IMR-90 (cell line): ENCODE results near the gene STK25. TPM values are rescaled to one million over a fixed set of nuclear protein-coding genes. Genes with fewer than 3 reads are reported as not detected.

Experiments
- ATAC-seq: fragments of 200-7000 bp; cut with Tn5 transposase; 2 replicates; pipeline ENCODE4 v1.9.1; 2020; ENCODE audit warnings: low read depth, mild to moderate bottlenecking, moderate library complexity
- BruUV-seq: library from RNA; stranded (reverse); fragments of 400-500 nt; replicated peaks from 2 replicates; lab custom pipeline; 2021; lab: Mats Ljungman, UMichigan
- CTCF ChIA-PET: fragments of 300-600 bp; formaldehyde crosslinking; extraction: SDS; loops from one replicate; lab custom pipeline; 2021; ENCODE audit warnings: antibody characterized with exemption; lab: Yijun Ruan, JAX
- POLR2A ChIA-PET: fragments of 300-600 bp; sonication (Branson Sonifier 250); formaldehyde crosslinking; loops from one replicate; lab custom pipeline; 2022; ENCODE audit warnings: antibody characterized with exemption; ENCODE audit not compliant: unreplicated experiment; lab: Charles Lee
- DNase-seq: peaks from one replicate; pipeline ENCODE4 v3.0.0; 2013
- H2AFZ ChIP-seq: replicated peaks from 2 replicates; pipeline ENCODE3; 2013; ENCODE audit warnings: low read length, mild to moderate bottlenecking; ENCODE audit not compliant: poor library complexity
- H2AK5ac ChIP-seq: 2 replicates; pipeline ENCODE4 v1.6.1; 2013; ENCODE audit warnings: low read depth, low read length, inconsistent platforms
- H2AK9ac ChIP-seq: replicated peaks from 2 replicates; pipeline ENCODE3; 2013; ENCODE audit warnings: mild to moderate bottlenecking, low read depth, low read length, moderate library complexity; ENCODE audit not compliant: poor library complexity
- H2BK120ac ChIP-seq: 2 replicates; pipeline ENCODE4 v1.6.1; 2013; ENCODE audit warnings: low read depth, low read length, inconsistent platforms
- H2BK15ac ChIP-seq: 3 replicates; pipeline ENCODE4 v1.6.1; 2013; ENCODE audit warnings: low read depth, low read length, inconsistent platforms
- H2BK20ac ChIP-seq: 2 replicates; pipeline ENCODE4 v1.6.1; 2013; ENCODE audit warnings: low read depth, mild to moderate bottlenecking, inconsistent platforms, low read length, moderate library complexity
- H2BK5ac ChIP-seq: 2 replicates; pipeline ENCODE4 v1.6.1; 2013; ENCODE audit warnings: mild to moderate bottlenecking, low read depth, low read length, inconsistent platforms; ENCODE audit not compliant: poor library complexity, severe bottlenecking
- H3K14ac ChIP-seq: replicated peaks from 2 replicates; pipeline ENCODE4 v1.6.1; 2013; ENCODE audit warnings: low read depth, low read length, inconsistent platforms
- H3K18ac ChIP-seq: 2 replicates; pipeline ENCODE4 v1.6.1; 2013; ENCODE audit warnings: low read depth, low read length, control low read depth
- H3K23ac ChIP-seq: 2 replicates; pipeline ENCODE4 v1.6.1; 2013; ENCODE audit warnings: low read depth, low read length, inconsistent platforms
- H3K27ac ChIP-seq: 2 replicates; pipeline ENCODE4 v1.5.1; 2013; ENCODE audit warnings: mild to moderate bottlenecking, control low read depth, low read length; ENCODE audit not compliant: insufficient read depth
- H3K27me3 ChIP-seq: 2 replicates; pipeline ENCODE4 v1.6.1; 2013; ENCODE audit warnings: low read length; ENCODE audit not compliant: control insufficient read depth, insufficient read depth
- H3K36me3 ChIP-seq: 2 replicates; pipeline ENCODE4 v1.6.1; 2013; ENCODE audit warnings: low read length, mixed read lengths; ENCODE audit not compliant: control insufficient read depth, insufficient read depth
- H3K4ac ChIP-seq: 2 replicates; pipeline ENCODE4 v1.6.1; 2013; ENCODE audit warnings: low read depth, low read length, inconsistent platforms
- H3K4me1 ChIP-seq: 2 replicates; pipeline ENCODE4 v1.6.1; 2013; ENCODE audit warnings: low read length, mixed read lengths; ENCODE audit not compliant: control insufficient read depth, insufficient read depth
- H3K4me2 ChIP-seq: 2 replicates; pipeline ENCODE4 v1.6.1; 2013; ENCODE audit warnings: low read depth, mild to moderate bottlenecking, control low read depth, low read length, moderate library complexity
- H3K4me3 ChIP-seq: 2 replicates; pipeline ENCODE4 v1.5.1; 2013; ENCODE audit warnings: low read depth, mild to moderate bottlenecking, control low read depth, low read length, moderate library complexity; ENCODE audit not compliant: insufficient read depth
- H3K56ac ChIP-seq: 2 replicates; pipeline ENCODE4 v1.6.1; 2013; ENCODE audit warnings: low read length, inconsistent platforms; ENCODE audit not compliant: insufficient read depth; ENCODE audit errors: extremely low read depth
- H3K79me1 ChIP-seq, 2 experiments: 2 replicates each; pipeline ENCODE4 v1.6.1; 2013; ENCODE audit warnings: low read length in 2 of 2, inconsistent platforms in 1 of 2, low read depth in 1 of 2
- H3K9ac ChIP-seq: 2 replicates; pipeline ENCODE4 v1.6.1; 2013; ENCODE audit warnings: low read depth, low read length, control low read depth
- H3K9me1 ChIP-seq: 2 replicates; pipeline ENCODE4 v1.6.1; 2013; ENCODE audit warnings: low read length, inconsistent platforms; ENCODE audit not compliant: insufficient read depth
- H3K9me3 ChIP-seq: 2 replicates; pipeline ENCODE4 v1.6.1; 2013; ENCODE audit warnings: low read length; ENCODE audit not compliant: control insufficient read depth, insufficient read depth
- H4K20me1 ChIP-seq: 2 replicates; pipeline ENCODE4 v1.6.1; 2013; ENCODE audit warnings: low read length, inconsistent platforms; ENCODE audit not compliant: insufficient read depth
- H4K5ac ChIP-seq: 2 replicates; pipeline ENCODE4 v1.6.1; 2013; ENCODE audit warnings: mild to moderate bottlenecking, low read depth, low read length, control low read depth
- H4K8ac ChIP-seq, 2 experiments: 2 replicates each; pipeline ENCODE4 v1.6.1; 2013; ENCODE audit warnings: low read depth in 2 of 2, low read length in 2 of 2, control low read depth in 1 of 2, inconsistent platforms in 1 of 2
- H4K91ac ChIP-seq: 2 replicates; pipeline ENCODE4 v1.6.1; 2013; ENCODE audit warnings: low read depth, low read length, inconsistent platforms; ENCODE audit not compliant: insufficient read depth
- BHLHE40 ChIP-seq: fragments of 150-350 bp; IDR thresholded peaks from 2 replicates; pipeline ENCODE4 v1.6.1; 2016; ENCODE audit warnings: mild to moderate bottlenecking, low read depth, low read length
- CEBPB ChIP-seq: IDR thresholded peaks from 2 replicates; pipeline ENCODE4 v1.6.1; 2012; ENCODE audit warnings: low read depth, low read length, improper control_type of control experiment
- CHD1 ChIP-seq: IDR thresholded peaks from 2 replicates; pipeline ENCODE4 v1.6.1; 2012; ENCODE audit warnings: low read depth, low read length, improper control_type of control experiment
- CTCF ChIP-seq: conservative IDR thresholded peaks from 2 replicates; pipeline ENCODE4 v1.5.1; 2012; ENCODE audit warnings: mild to moderate bottlenecking, low read depth, low read length, improper control_type of control experiment
- ELK1 ChIP-seq: fragments of 150-350 bp; IDR thresholded peaks from 2 replicates; pipeline ENCODE4 v1.6.1; 2016; ENCODE audit warnings: low read depth, mild to moderate bottlenecking, low read length, moderate library complexity, borderline replicate concordance
- FOS ChIP-seq: fragments of 150-350 bp; IDR thresholded peaks from 2 replicates; pipeline ENCODE4 v1.6.1; 2016; ENCODE audit warnings: low read depth, low read length
- MAFK ChIP-seq: IDR thresholded peaks from 2 replicates; pipeline ENCODE4 v1.6.1; 2012; ENCODE audit warnings: low read depth, low read length, improper control_type of control experiment
- MAZ ChIP-seq: IDR thresholded peaks from 2 replicates; pipeline ENCODE4 v1.6.1; 2012; ENCODE audit warnings: low read depth, mild to moderate bottlenecking, low read length, improper control_type of control experiment, moderate library complexity, borderline replicate concordance
- MXI1 ChIP-seq: IDR thresholded peaks from 2 replicates; pipeline ENCODE4 v1.6.1; 2012; ENCODE audit warnings: low read depth, mild to moderate bottlenecking, low read length, moderate library complexity, borderline replicate concordance
- NFE2L2 ChIP-seq: fragments of 150-350 bp; IDR thresholded peaks from 2 replicates; pipeline ENCODE4 v1.6.1; 2016; ENCODE audit warnings: low read depth, mild to moderate bottlenecking, low read length
- POLR2A ChIP-seq: IDR thresholded peaks from 2 replicates; pipeline ENCODE4 v1.6.1; 2012; ENCODE audit warnings: mild to moderate bottlenecking, low read depth, low read length
- RAD21 ChIP-seq: IDR thresholded peaks from 2 replicates; pipeline ENCODE4 v1.6.1; 2012; ENCODE audit warnings: low read length, improper control_type of control experiment
- RFX5 ChIP-seq: IDR thresholded peaks from 2 replicates; pipeline ENCODE4 v1.8.0; 2012; ENCODE audit warnings: low read depth, mild to moderate bottlenecking, low read length, moderate library complexity
- SMC3 ChIP-seq: fragments of 150-350 bp; IDR thresholded peaks from 2 replicates; pipeline ENCODE4 v1.6.1; 2016; ENCODE audit warnings: low read depth, mild to moderate bottlenecking, antibody characterized with exemption, low read length, moderate library complexity
- WGBS, 2 experiments: methylation state at CpG; one replicate each; pipeline versions ENCODE4 v1.1.5 to v1.1.7; 2013; ENCODE audit warnings: missing lambda C conversion rate in 2 of 2; ENCODE audit not compliant: insufficient read length in 1 of 2; ENCODE audit errors: extremely low coverage in 2 of 2; 5-methylcytosine and 5-hydroxymethylcytosine counted together
- dilution Hi-C: fragments of 300-500 bp; cut with HindIII; formaldehyde crosslinking; loops from one replicate; pipeline ENCODE4 v1.14.3; 2018; ENCODE audit warnings: low sequenced_read_pairs; ENCODE audit not compliant: unreplicated experiment
- in situ Hi-C: fragments of 300-500 bp; cut with MboI; formaldehyde crosslinking; loops from 3 replicates; pipeline ENCODE4 v1.14.3; 2019; ENCODE audit warnings: low sequenced_read_pairs, inconsistent platforms, mixed read lengths
- intact Hi-C: fragments of 100-400 bp; cut with micrococcal nuclease; formaldehyde crosslinking; loops from 2 replicates; pipeline ENCODE4 v1.10.0; 2022
- polyA plus RNA-seq, 3 experiments: library from polyadenylated mRNA; depleted of rRNA; stranded (reverse); fragments of >200 nt; gene quantifications; 2 replicates each; pipeline ENCODE4 v1.2.3, GENCODE V29; 2012; ENCODE audit warnings: low replicate concordance in 1 of 3
- total RNA-seq: library from RNA; depleted of rRNA; stranded (reverse); fragments of >200 nt; gene quantifications from 2 replicates; pipeline ENCODE4 v1.2.3, GENCODE V29; 2012

Gene STK25
- total and polyA plus RNA-seq, 2 of the 4 experiments (the other 2 are of a cell fraction) = 258 to 392 TPM

GRCh38 chr2:241494311-241494908, 14.0 kb downstream of the STK25 start (continued):
- TF ChIP-seq ELK1 (no peak), RFX5 (no peak), SMC3 (no peak), MAZ (no peak)

- Histone ChIP-seq H3K56ac (no peak overlapping the region), H3K4ac (no peak overlapping the region), H3K36me3 (peaks cover 43% of the 10 kb centered on the region), H2BK5ac (no peak overlapping the region), H2BK120ac (no peak overlapping the region), H3K4me1 (0 out of 2 replicates have a peak, but pooled peaks cover 2% of the 10 kb centered on the region), H4K20me1 (peaks cover 3% of the 10 kb centered on the region; the same call in 1 of the 2 replicates), H4K5ac (no peak overlapping the region), H2BK15ac (no peak overlapping the region), H3K18ac (no peak overlapping the region), H3K27ac (no peak overlapping the region), H3K23ac (no peak overlapping the region), H3K9me3 (no peaks in the 10 kb centered on the region), H3K27me3 (no peaks in the 10 kb centered on the region), H3K14ac (no peak overlapping the region), H2AFZ (no peak overlapping the region), H4K91ac (no peak overlapping the region), H2BK20ac (no peak overlapping the region), H2AK5ac (no peak overlapping the region), H3K4me3 (no peak overlapping the region), H3K79me1 (peaks cover 0 to 10% of the 10 kb centered on the region in 2 experiments; a peak in 1 of 4 replicates), H2AK9ac (no peak overlapping the region), H3K9me1 (peaks cover 14% of the 10 kb centered on the region; the same call in 1 of the 2 replicates), H3K4me2 (no peak overlapping the region), H4K8ac (no peak overlapping the region), H3K9ac (no peak overlapping the region)
- CTCF ChIA-PET = no interaction called here
- intact Hi-C loops = no loop called here
- dilution Hi-C loops = no loop called here
- ATAC-seq = no peak
- DNase-seq = no peak
- in situ Hi-C loops = no loop called here
- WGBS, 2 experiments = 89% methylated on average over 5 of the region's 10 CpGs; no CpG with 5 or more reads in 1 of the 2 experiments
- no TSS peak for BruUV-seq
- POLR2A ChIA-PET = no interaction called here
- TF ChIP-seq CEBPB = no peak
- TF ChIP-seq MAFK = no peak
- TF ChIP-seq SMC3 = no peak
- TF ChIP-seq MAZ = no peak
- no peak for TF ChIP-seq CHD1
- TF ChIP-seq RFX5 = no peak
- no peak for TF ChIP-seq BHLHE40
- TF ChIP-seq MXI1 = no peak
- TF ChIP-seq RAD21 = no peak
- no peak for TF ChIP-seq CTCF
- TF ChIP-seq FOS = no peak
- TF ChIP-seq NFE2L2 = no peak
- TF ChIP-seq POLR2A = no peak
Measured at GRCh38 chr2:241493092-241493491, 15.3 kb downstream of the STK25 start.
